Measurements from ENCODE around the gene CTSV.
"Not testable (repeated sequence)": the region's sequence is repeated elsewhere in the genome, so short reads cannot be mapped to it uniquely, and the experiment has no call there.

Gene CTSV

DNA sequence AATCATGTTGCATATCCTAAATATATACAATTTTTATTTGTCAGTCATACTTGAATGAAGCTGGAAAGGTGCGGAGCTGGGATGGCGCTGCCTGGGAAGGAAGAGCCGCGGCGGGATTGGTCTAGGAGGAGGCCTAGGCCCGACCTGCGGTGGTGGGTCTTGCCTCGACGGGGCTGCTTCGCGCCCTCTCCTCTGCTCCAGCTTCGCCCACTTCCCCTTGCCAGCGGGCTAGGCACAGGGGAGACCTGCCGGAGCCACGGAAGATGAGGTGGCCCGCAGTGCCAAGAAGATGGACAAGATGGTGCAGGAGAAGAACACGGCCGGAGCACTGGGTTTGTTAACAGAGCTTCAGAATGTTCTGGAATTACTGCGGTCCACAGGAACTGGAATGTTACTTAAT is 28.5 kb upstream of the CTSV start:
- no peak overlapping the region for H3K4me2 ChIP-seq (ENCODE audit: low read length)
- H3K9ac ChIP-seq: no peak overlapping the region
- H2AFZ ChIP-seq: no peak overlapping the region
- no peaks in the 10 kb centered on the region for H3K9me3 ChIP-seq (ENCODE audit: control insufficient read depth, low read length)
- H3K4me1 ChIP-seq: no peaks in the 10 kb centered on the region
- TF ChIP-seq CTCF (IDR thresholded peaks at IDR 0.05): no peak
- H3K27ac ChIP-seq: no peak overlapping the region
- no peaks in the 10 kb centered on the region for H3K36me3 ChIP-seq (ENCODE audit: control insufficient read depth, insufficient read depth, low read length)
- no peaks in the 10 kb centered on the region for H3K27me3 ChIP-seq (ENCODE audit: control insufficient read depth, insufficient read depth, low read length)
- no peaks in the 10 kb centered on the region for H3K79me2 ChIP-seq
- H3K4me3 ChIP-seq (ENCODE audit: low read depth, low read length): no peak overlapping the region

GRCh38 chr9:97064176-97064575 is 25.2 kb upstream of the CTSV start:
- Histone ChIP-seq H3K4me3 (ENCODE audit: low read depth, low read length) (no peak overlapping the region), H3K36me3 (ENCODE audit: control insufficient read depth, insufficient read depth, low read length) (no peaks in the 10 kb centered on the region), H3K27ac (no peak overlapping the region), H3K4me1 (no peaks in the 10 kb centered on the region), H3K9me3 (ENCODE audit: control insufficient read depth, low read length) (no peaks in the 10 kb centered on the region), H3K9ac (no peak overlapping the region), H2AFZ (no peak overlapping the region), H3K79me2 (no peaks in the 10 kb centered on the region), H3K4me2 (ENCODE audit: low read length) (no peak overlapping the region), H3K27me3 (ENCODE audit: control insufficient read depth, insufficient read depth, low read length) (no peaks in the 10 kb centered on the region)
- TF ChIP-seq CTCF (IDR thresholded peaks at IDR 0.05): no peak

DNA sequence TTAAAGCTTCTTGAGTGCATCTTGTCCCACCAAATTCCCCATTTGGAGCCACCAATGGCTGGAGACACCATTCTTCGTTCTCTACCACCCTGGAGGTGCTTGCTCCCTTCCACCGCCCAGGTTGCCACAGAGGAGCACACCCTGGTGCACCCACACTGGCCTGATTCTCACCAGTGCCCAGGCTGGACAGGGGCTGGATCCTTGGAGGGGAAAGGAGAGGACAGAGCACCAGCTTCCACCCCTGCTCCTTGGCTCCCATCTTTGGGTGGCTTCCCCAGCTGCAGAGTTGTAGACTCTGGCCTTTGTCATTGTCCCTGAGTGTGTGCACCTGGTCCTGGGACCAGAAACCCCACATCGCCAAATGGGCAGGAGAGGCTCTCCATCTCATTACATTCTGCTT is 21.9 kb upstream of the CTSV start:
- Histone ChIP-seq H3K9me3 (ENCODE audit: control insufficient read depth, low read length) (no peaks in the 10 kb centered on the region), H3K9ac (no peak overlapping the region), H3K4me3 (ENCODE audit: low read depth, low read length) (no peak overlapping the region), H2AFZ (no peak overlapping the region), H3K79me2 (no peaks in the 10 kb centered on the region), H3K27me3 (ENCODE audit: control insufficient read depth, insufficient read depth, low read length) (no peaks in the 10 kb centered on the region), H3K4me1 (no peaks in the 10 kb centered on the region), H3K4me2 (ENCODE audit: low read length) (no peak overlapping the region), H3K36me3 (ENCODE audit: control insufficient read depth, insufficient read depth, low read length) (no peaks in the 10 kb centered on the region), H3K27ac (no peak overlapping the region)
- no peak for TF ChIP-seq CTCF (IDR thresholded peaks at IDR 0.05)

DNA sequence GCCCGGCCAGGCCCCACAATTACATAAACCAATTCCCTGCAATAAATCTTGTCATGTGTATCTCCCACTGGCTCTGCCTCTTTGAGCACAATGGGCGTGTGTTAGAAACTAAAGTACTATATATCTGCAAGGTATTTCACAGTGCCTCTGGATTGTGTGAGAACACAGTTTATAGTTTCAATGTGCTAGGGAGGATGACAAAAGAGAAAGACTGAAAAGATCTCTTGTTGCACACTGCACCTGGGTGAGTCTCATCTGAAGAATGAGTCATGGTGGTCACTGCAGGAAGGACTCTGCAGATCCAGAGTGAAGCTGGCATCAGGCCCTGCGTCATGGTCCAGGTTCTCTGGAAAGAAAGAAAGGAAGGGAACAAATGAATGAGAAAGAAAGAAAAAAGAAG is 20.7 kb upstream of the CTSV start:
- Histone ChIP-seq H3K36me3 (ENCODE audit: control insufficient read depth, insufficient read depth, low read length) (no peaks in the 10 kb centered on the region), H3K27ac (no peak overlapping the region), H3K79me2 (no peaks in the 10 kb centered on the region), H3K4me2 (ENCODE audit: low read length) (no peak overlapping the region), H3K9me3 (ENCODE audit: control insufficient read depth, low read length) (no peaks in the 10 kb centered on the region), H3K4me1 (no peaks in the 10 kb centered on the region), H3K27me3 (ENCODE audit: control insufficient read depth, insufficient read depth, low read length) (no peaks in the 10 kb centered on the region), H3K4me3 (ENCODE audit: low read depth, low read length) (no peak overlapping the region), H2AFZ (no peak overlapping the region), H3K9ac (no peak overlapping the region)
- TF ChIP-seq CTCF (IDR thresholded peaks at IDR 0.05): no peak

GRCh38 chr9:97057651-97058050 is 18.7 kb upstream of the CTSV start:
- Histone ChIP-seq H3K4me3 (ENCODE audit: low read depth, low read length) (no peak overlapping the region), H3K79me2 (no peaks in the 10 kb centered on the region), H2AFZ (no peak overlapping the region), H3K9me3 (ENCODE audit: control insufficient read depth, low read length) (no peaks in the 10 kb centered on the region), H3K27ac (no peak overlapping the region), H3K4me2 (ENCODE audit: low read length) (no peak overlapping the region), H3K4me1 (no peaks in the 10 kb centered on the region), H3K9ac (no peak overlapping the region), H3K27me3 (ENCODE audit: control insufficient read depth, insufficient read depth, low read length) (no peaks in the 10 kb centered on the region), H3K36me3 (ENCODE audit: control insufficient read depth, insufficient read depth, low read length) (no peaks in the 10 kb centered on the region)
- no peak for TF ChIP-seq CTCF (IDR thresholded peaks at IDR 0.05)

GRCh38 chr9:97055891-97056290 is 16.9 kb upstream of the CTSV start:
- H3K4me1 ChIP-seq; H3K27ac ChIP-seq; H2AFZ ChIP-seq; H3K4me2 ChIP-seq (ENCODE audit: low read length); H3K36me3 ChIP-seq (ENCODE audit: control insufficient read depth, insufficient read depth, low read length); H3K9ac ChIP-seq; H3K79me2 ChIP-seq; H3K4me3 ChIP-seq (ENCODE audit: low read depth, low read length); H3K27me3 ChIP-seq (ENCODE audit: control insufficient read depth, insufficient read depth, low read length); H3K9me3 ChIP-seq (ENCODE audit: control insufficient read depth, low read length): not testable (repeated sequence)
